ENCODE data around the gene CEP70. TPM values are rescaled to one million over a fixed set of nuclear protein-coding genes. Genes with fewer than 3 reads are reported as not detected.
"Not testable (repeated sequence)": the region's sequence is repeated elsewhere in the genome, so short reads cannot be mapped to it uniquely, and the experiment has no call there.

Gene CEP70
- polyA plus RNA-seq, 10 donors = 15.5 to 27.4 (median 21.2) TPM

DNA sequence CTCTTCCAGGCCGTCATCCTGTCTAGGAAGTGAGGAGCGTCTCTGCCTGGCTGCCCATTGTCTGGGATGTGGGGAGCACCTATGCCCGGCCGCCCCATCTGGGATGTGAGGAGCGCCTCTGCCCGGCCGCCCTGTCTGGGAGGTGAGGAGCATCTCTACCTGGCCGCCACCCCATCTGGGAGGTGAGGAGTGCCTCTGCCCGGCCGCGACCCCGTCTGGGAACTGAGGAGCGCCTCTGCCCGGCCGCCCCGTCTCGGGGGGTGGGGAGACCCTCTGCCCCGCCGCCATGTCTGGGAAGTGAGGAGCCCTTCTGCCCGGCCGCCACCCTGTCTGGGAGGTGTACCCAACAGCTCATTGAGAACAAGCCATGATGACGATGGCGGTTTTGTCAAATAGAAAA, 72.6 kb downstream of the CEP70 start:
- not testable (repeated sequence) for DNase-seq

DNA sequence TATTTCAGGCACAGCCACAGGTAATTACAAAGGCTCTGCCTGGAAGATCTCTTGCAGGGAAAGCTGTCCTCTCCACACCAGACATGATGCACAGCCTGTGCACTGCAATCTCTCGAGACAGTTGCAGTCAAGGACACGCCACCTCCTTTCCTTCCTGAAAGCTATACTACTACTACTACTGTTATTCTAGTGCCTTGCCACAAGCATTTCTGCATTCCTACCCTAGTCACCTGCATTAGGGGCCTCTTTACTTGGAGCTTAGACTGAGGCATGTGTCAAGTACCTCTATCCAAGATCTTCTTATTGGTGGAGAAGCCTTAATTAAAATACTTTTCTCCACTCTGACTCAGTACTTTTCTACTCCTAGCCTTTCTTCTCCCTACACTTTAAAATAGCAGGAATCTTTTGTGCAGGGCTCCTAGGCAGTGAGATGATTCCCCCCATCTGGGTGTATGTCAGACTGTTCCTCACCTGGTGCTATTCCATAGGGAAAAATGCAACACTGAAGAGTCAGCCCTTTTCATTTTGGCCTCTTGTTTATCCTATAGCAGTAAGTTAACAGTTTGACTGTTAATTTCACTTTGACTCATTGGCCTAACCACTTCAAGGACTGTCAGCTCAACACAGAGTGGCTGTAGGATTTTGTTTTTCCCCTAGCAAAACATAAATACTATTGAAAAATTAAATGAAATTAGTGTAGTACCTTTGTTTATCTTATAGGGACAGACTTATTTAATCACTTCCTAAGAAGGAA, 80.8 kb downstream of the CEP70 start:
- DNase-seq = no peak

DNA sequence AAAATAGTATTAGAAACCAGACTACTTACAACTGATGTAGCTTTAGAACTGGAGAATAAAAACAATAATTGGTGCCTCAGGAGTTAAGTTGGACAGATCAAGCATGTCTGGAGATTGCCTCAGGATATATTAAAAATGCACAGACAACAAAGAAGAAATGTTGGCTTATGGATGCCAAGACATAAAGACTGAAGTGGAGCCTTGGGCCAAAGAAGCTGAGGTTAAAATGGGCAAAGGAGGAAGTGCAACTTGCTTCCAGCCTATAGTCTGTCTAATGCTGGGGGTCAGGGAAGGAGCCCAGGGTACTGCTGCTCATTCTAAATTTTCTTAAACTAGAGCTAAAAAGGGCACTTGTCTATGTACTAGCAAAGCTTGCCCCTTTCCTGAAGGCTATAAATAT, 82.1 kb downstream of the CEP70 start:
- no peak for DNase-seq

DNA sequence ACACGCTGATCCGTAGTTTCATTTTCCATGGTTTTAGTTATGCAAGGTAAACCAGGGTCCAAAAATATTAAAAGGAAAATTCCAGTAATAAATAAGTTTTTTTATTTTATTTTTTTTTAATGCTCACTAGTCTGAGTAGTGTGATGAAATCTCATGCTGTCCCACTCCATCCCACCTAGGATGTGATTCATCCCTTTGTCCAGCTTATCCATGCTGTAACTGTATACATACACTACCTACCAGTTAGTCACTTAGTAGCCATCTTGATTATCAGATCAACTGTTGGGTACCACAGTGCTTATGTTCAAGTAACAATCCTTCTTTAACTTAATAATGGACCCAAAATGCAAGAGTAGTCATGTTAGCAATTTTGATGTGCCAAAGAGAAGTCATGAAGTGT, 84.5 kb downstream of the CEP70 start:
- no peak for DNase-seq

DNA sequence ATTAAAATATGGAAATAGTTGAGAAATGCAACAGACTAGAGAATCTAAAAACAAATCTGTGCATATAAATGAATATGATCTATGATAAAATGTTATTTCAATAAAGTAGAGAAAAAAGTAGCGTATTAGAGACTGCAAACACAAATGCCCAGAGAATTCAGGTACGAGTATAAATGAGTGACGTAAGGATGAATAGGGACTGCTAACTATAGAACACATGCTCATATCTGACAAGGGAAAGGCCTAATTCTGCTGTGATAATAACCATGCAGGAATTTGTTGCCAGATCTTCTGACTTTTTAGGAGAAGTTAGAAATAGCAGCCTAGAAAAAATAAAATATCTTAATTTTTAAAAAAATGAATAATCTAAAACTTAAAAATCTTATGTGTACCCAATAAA, 86.5 kb downstream of the CEP70 start:
- DNase-seq = no peak

DNA sequence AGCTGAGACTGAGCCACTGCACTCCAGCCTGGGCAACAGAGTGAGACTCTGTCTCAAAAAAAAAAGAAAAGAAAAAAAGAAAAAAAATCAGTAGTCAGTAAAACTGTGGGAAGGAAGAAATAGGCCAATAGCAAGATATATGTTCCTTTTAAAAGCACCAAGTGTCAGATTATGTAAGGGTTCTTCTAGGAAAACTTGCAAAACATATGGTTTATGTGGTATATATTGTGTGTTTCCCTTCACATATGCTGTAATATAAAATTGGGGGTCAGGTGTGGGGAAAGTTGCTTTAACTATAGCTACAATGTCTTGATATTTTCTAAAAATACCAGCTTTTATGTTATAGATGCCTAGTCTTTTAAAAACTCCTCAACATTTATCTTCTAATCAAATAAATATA, 95.1 kb downstream of the CEP70 start:
- DNase-seq = no peak

DNA sequence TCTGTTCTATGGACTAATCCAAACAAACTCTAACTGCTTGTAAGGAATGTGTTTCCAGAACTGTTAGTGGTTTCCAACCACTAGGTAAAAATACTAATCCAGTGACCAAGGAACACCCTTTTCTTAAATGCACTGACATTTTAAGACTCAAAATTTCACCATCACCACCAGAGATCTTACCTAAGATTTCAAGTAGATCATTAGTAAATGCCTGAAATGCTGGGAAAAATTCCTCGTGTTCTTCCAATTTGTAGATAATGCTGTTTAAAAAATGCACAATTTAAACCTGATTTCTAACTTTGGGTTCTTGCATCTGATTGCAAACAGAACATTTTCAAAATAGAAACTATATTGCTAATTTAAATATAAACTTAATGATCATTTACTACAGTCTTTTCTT, 96.2 kb downstream of the CEP70 start:
- no peak for DNase-seq

DNA sequence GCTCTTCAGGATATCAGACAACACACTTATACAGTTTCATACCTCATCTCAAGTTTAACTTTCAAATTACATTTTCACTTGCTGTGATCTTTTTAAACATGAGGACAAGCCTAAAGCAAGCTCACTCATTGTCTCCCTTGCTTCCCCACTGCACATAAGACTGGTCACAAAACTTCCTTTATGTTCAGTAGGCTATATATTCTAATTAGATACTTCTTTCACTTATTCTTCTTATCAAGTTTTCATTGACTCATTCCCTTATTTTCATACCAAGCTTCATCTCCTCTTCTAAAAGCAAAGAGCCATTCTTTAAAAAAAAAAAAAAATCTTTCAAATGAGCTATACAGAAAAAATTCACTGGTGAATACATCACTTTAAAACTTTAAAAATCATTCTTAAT, 97.0 kb downstream of the CEP70 start:
- no peak for DNase-seq

DNA sequence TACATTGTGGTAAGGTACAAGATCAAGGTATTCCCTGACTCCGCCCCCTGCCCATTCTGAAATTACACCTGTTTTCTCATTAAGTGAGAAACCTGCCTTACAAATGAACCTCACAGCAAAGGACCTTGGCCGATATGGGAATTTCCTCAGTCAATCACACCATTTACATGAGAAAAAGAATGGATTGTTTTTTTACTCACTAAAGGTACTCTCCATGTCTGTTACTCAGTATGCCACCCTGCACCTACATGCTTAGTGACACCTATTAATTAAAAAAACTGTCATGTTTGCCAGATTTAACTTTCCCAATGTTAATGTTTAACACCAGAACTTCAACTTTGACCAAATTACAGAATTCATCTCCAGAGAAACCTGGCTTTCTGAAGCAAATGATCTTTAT, 97.6 kb downstream of the CEP70 start:
- DNase-seq = no peak

DNA sequence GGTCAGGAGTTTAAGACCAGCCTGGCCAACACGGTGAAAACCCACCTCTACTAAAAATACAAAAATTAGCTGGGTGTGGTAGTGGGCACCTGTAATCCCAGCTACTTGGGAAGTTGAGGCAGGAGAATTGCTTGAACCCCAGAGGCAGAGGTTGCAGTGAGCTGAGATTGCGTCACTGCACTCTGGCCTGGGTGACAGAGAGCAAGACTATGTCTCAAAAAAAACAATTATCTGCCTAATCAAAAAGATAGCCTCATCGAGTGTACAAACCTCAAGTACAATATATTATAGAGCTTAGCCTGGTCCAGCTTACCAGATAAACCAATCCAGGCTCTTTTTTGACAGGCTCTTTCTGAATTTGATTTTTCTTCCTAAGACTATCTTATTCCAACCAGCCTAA, 98.4 kb downstream of the CEP70 start:
- DNase-seq = not testable (repeated sequence)

DNA sequence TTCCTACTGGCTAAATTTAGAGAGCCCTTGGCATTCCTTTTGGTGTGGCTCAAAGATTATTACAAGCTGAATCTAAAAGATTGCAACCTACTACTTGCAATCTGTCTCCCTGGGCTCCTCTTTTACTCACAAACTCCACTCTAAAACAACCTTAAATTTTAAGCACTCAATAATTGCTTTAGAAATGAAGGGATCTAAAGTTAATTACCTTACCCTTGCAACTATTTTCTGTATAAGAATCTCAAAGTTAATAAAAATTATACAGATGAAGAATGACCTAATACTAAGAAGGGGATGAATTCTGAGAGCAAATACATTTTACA, 99.5 kb downstream of the CEP70 start:
- DNase-seq = peak in 1 of 3 donors; percentile 6

DNA sequence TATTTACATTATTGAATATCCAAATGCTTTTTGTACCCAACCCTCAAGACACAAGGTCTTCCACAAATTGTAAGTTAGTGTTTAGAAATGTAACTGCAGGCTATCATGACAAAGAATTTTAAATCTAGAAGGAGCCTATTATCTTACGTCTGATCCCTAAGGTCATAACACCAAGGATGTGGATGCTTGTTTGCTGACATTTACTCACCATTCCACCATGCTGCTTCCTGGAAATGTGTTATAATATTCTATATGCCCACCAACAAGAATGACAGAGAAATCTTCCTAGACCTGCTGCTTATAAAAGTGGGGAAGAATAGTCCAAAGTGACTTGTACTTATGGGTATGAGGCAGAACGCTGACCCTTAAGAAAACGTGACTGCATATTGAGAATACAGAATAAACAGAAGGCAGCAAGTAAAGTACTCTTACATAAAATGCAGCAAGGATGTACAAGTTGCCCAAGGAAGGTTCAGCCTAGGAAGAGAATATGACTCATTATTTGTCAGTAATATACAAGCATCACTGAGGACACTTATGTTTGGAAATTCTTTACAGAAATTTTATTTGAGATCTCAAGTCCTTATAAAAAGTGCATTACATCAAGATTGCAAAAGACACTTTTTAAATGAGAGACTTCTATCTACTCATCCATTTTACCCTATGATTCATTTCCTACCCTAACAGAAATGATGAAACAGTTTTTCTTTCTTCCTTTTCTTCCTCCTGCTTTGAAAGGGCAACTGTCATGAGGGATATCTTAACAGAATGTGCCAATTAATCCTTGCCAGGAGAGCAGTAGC, 100.1 kb downstream of the CEP70 start:
- DNase-seq = peak in 1 of 3 donors; percentile 39

DNA sequence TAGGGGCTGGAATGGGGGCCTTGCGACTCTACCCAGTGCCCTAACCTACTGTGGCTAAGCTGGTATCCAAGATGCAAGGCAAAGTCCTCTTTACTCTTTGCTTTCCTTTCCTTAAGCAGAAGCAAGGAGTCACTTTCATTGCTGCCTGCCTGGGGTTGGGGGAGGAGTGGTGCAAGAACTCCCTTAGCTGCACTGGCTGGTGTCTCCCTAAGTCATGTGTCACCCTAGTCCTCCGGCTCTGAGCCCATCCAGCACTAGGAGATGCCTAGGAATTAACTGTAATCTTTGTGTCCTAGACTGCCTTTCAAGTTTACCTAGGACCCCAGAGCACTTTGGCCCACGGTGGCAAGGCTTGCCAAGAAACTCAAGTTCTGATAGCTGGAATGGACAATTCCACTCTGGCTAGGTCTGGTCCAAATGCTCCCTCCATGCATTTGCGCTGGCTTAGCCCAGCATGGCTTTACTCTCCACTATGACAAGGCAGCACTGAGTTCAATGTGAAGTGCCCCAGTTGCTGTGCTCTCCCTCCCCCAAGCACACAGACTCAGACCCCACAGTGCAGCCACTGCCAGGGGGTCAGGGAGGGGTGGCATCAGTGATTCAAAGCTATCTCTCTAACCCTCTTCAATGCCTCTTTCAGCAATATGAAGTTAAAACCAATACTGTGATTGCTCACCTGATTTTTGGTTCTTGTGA, 100.9 kb downstream of the CEP70 start:
- DNase-seq = no peak

DNA sequence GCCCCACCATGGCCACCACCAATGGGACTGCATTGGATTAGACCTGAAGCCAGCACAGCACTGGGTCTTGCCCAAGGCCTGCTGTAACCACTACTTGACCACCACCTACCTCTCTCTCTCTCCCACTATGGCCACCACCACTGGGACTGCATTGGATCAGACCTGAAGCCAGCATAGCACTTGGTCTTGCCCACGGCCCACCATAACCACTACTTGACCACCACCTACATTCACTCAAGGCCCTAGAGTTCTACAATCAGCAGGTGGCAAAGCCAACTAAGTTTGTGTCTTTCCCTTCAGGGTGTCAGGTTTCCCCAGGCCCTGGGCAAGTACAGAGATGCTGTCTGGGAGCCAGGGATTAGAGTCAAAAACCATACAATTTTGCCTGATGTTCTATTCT, 102.1 kb downstream of the CEP70 start:
- DNase-seq = no peak

DNA sequence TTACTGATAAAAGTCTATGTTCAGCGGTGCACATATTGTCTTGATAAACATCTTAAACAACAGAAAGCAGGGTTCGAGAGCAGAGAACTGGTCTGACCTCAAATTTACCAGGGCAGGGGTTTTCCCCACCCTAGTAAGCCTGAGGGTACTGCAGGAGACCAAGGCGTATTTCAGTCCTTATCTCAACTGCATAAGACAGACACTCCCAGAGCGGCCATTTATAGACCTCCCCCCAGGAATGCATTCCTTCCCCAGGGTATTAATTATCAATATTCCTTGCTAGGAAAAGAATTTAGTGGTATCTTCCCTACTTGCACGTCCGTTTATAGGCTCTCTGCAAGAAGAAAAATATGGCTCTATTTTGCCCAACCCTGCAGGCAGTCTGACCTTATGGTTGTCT, 107.5 kb downstream of the CEP70 start:
- DNase-seq = not testable (repeated sequence)

DNA sequence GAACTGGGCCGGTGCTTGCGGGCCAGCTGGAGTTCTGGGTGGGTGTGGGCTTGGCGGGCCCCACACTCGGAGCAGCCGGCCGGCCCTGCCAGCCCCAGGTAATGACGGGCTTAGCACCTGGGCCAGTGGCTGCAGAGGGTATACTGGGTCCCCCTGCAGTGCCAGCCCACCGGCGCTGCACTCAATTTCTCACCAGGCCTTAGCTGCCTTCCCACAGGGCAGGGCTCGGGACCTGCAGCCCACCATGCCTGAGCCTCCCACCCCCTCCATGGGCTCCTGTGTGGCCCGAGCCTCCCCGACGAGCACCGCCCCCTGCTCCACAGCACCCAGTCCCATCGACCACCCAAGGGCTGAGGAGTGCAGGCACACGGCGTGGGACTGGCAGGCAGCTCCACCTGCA, 109.4 kb downstream of the CEP70 start:
- DNase-seq = not testable (repeated sequence)

DNA sequence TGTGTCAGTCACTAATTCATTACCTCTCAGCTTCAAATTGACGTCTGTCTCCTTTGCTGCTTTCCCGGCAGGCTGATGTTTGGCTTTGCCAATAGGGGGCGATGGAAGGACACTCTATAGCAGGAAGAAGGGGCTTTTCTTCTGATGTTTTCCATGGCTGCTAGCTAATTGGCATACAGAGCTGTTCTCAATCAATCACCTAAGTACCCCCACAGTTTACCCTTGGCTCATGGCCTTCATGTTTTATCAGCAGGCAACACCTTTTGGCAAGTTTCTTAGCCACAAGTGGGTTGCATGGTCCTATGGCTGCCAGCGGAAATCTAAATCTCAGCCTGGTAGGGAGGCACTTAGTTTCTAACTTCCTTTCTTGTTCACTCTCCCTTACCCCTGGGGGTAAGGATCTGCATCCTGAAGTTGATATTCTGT, 114.6 kb downstream of the CEP70 start:
- DNase-seq = no peak

DNA sequence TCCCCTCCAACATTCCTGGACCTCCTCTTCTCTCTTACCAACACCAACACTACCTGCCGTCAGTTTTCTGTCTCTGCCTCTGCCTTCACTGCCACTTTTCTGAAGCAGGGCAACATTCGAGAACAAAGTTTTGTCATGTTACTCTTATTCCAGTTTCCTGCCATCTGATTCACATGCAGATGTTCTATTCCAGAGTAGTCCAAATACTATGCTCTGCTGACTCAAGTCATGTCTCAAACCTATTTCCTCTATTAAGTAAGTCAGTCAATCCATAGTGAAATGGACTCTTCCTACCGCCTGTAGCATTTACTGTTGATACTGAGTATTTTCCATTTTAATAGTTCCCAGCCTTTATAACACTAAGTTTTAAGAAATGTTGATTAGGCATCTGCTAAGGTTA, 116.3 kb downstream of the CEP70 start:
- no peak for DNase-seq

DNA sequence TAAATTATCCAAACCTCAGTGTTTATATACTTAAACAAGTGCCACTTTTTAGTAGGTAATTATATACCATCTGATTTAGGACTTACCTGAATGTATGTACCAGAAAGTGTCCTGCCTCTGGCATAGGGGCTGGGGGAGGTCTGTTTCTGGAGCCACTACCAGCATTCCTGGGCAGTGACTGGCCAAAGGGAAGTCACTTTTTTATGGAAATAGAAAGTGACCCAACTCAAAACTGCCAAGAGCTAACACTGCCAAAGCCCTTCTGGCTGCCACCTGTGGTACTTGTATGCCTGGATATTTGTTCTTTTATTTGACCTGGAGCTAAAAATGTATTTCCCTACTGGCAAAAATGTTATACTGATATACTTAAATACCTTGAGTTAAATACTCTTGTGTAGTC, 116.9 kb downstream of the CEP70 start:
- DNase-seq = no peak

DNA sequence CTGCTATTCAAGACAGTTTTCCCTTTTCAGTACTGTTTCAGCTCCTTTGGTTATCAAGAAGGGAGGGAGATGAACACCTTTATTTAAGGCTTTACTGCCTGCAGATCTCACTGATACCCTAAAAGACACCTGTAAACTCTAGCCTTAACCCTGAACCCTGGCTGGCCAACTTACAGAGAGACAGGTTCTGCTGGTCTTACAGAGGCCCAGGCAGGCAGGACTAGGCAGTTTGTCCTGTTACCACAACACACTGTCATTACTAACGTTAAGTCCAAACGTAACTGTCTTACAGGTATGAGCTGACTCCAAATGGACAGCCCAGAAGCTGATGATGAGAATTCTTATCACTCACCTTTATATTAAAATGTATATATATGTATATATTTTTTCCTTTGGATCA, 117.5 kb downstream of the CEP70 start:
- no peak for DNase-seq

DNA sequence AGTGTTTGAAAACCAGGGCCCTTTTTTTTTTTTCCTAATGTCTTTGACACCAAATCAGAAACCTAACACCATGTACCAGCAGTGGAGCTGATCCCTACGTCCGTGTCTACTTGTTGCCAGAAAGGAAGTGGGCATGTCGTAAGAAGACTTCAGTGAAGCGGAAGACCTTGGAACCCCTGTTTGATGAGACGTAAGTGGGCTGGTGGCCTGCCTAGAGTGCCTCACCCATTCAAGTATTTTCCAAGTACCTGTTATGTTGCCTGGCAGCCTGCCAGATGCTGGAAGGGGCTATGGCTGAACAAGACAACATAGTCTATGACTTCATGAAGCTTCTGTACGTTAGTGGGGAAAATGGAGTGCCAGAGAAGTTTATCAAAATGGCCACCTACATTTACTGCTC, 119.9 kb downstream of the CEP70 start:
- DNase-seq = no peak

DNA sequence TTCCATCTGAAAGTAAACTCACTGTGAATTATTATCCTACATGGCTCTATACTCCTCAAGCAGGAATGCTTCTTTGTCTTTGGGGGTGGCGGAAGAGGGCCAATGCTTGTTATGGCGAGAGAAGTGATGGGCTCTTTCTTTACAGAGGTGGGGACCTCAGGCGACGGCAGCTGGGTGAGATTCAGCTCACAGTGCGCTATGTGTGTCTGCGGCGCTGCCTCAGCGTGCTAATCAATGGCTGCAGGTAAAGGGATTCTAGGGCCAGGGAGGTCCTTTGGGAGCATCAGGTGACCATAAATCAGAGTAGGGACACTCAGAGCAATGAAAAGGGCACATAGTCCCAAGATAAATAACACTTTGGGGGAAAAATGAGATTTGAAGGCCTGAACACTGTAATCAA, 120.7 kb downstream of the CEP70 start:
- DNase-seq = no peak

All from muscle of back (tissue), 11 donors.